Mucosa of rectum (tissue), 2 donors: ENCODE data around the gene CASP1.
"Not testable (repeated sequence)": the region's sequence is repeated elsewhere in the genome, so short reads cannot be mapped to it uniquely, and the experiment has no call there.

Experiments
- H3K27ac ChIP-seq, 2 donors: one replicate each; pipeline ENCODE4 v1.7.0; 2013; ENCODE audit warnings: inconsistent platforms in 2 of 2, low read depth in 2 of 2, low read length in 2 of 2
- H3K27me3 ChIP-seq, 2 donors: one replicate each; pipeline ENCODE4 v1.7.0; 2013; ENCODE audit warnings: low read length in 2 of 2; ENCODE audit not compliant: control insufficient read depth in 2 of 2, insufficient read depth in 2 of 2
- H3K36me3 ChIP-seq, 2 donors: one replicate each; pipeline ENCODE4 v1.7.0; 2013; ENCODE audit warnings: low read length in 2 of 2; ENCODE audit not compliant: control insufficient read depth in 2 of 2, insufficient read depth in 2 of 2
- H3K4me1 ChIP-seq, 2 donors: one replicate each; pipeline ENCODE4 v1.7.0; 2013; ENCODE audit warnings: low read length in 2 of 2, mild to moderate bottlenecking in 1 of 2; ENCODE audit not compliant: control insufficient read depth in 2 of 2, insufficient read depth in 2 of 2
- H3K4me3 ChIP-seq, 2 donors: one replicate each; pipeline ENCODE4 v1.7.0; 2013; ENCODE audit warnings: low read length in 2 of 2
- H3K9ac ChIP-seq, 2 donors: one replicate each; pipeline ENCODE4 v1.7.0; 2013; ENCODE audit warnings: low read length in 2 of 2, low read depth in 1 of 2, mild to moderate bottlenecking in 1 of 2
- H3K9me3 ChIP-seq, 2 donors: one replicate each; pipeline ENCODE4 v1.7.0; 2013; ENCODE audit warnings: low read length in 2 of 2; ENCODE audit not compliant: control insufficient read depth in 2 of 2
- donor health status: healthy.
- donor health status: Normal muscosa, but diverticular disease.

Gene CASP1

GRCh38 chr11:105045676-105046296 is 10.8 kb upstream of the CASP1 start:
- Histone ChIP-seq H3K27me3 (no peaks in the 10 kb centered on the region), H3K27ac (peak overlapping the region; percentile 56 to 69), H3K9me3 (no peaks in the 10 kb centered on the region), H3K36me3 (peaks cover 1 to 4% of the 10 kb centered on the region in 2 donors), H3K4me3 (peak overlapping the region; percentile 62 to 80), H3K4me1 (peaks cover 2 to 12% of the 10 kb centered on the region in 2 donors), H3K9ac (peak overlapping the region in 1 of 2 donors; percentile 69)

- not testable (repeated sequence) for H3K9me3 ChIP-seq, H3K27me3 ChIP-seq
- Histone ChIP-seq H3K36me3 (peaks cover 2 to 11% of the 10 kb centered on the region in 2 donors), H3K4me1 (peaks cover 2 to 12% of the 10 kb centered on the region in 2 donors), H3K27ac (peak within 1 kb of the TSS; percentile 56 to 69), H3K9ac (peak within 1 kb of the TSS; percentile 42 to 69), H3K4me3 (peak within 1 kb of the TSS; percentile 62 to 80)
Observed at GRCh38 chr11:105044557-105045524, 9.9 kb upstream of the CASP1 start, which contains the start of gene CARD16. CARD16 (minus strand) TSS chr11:105045335; CDS start chr11:105045297, 38 bp downstream.

DNA sequence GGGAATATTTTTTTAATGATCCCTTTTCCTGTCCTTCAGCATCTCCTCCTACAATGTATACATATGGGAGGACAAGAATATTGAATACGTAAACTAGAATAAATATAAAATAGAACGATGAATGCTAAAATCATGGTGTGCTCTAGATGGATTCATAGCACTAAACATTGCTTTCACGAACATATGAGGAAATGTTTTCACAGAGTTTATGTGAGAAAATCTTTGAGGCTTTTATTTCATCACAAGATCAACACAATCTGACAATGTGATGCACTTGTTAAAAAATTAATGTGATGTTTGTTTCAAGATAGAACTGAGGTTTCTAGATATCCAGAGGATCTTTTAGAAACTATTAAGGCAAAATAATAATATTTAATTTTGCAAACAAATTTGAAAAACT is 7.2 kb upstream of the CASP1 start:
- H3K27me3 ChIP-seq = no peaks in the 10 kb centered on the region
- no peak overlapping the region for H3K4me3 ChIP-seq
- H3K9me3 ChIP-seq = no peaks in the 10 kb centered on the region
- peaks cover 2 to 12% of the 10 kb centered on the region in 2 donors for H3K36me3 ChIP-seq
- no peak overlapping the region for H3K27ac ChIP-seq
- H3K4me1 ChIP-seq = peaks cover 2 to 12% of the 10 kb centered on the region in 2 donors
- no peak overlapping the region for H3K9ac ChIP-seq

DNA sequence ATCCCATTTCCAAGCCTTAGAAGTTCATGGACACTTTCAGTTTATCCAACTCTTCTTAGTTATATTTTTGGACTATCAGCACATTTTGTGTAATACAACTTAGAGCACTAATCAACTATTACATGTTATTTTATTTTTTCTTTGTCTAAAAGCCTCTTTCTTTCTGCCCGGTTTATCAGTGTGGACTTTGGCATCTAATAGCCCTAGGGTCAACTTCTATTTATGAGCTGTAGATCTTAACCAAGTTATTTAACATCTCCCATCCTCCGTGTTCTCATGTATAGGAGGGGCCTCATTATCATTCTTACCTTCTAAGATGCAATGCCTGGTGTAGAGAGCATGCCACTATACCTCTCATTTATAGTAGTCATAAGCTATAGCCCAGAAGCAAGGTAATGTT is 5.8 kb upstream of the CASP1 start:
- Histone ChIP-seq H3K27me3 (no peaks in the 10 kb centered on the region), H3K9ac (no peak overlapping the region), H3K4me3 (no peak overlapping the region), H3K4me1 (peaks cover 2 to 11% of the 10 kb centered on the region in 2 donors), H3K27ac (no peak overlapping the region), H3K36me3 (peaks cover 2 to 12% of the 10 kb centered on the region in 2 donors), H3K9me3 (no peaks in the 10 kb centered on the region)

- Histone ChIP-seq H3K9ac (peak overlapping the region; percentile 50 to 51), H3K27ac (peak overlapping the region; percentile 53 to 66), H3K36me3 (peaks cover 16% of the 10 kb centered on the region in 2 donors), H3K4me3 (peak overlapping the region; percentile 56 to 73)
- H3K27me3 ChIP-seq, H3K9me3 ChIP-seq, H3K4me1 ChIP-seq: not testable (repeated sequence)
Observed at GRCh38 chr11:105034388-105034787, 556 bp downstream of the CASP1 start.

DNA sequence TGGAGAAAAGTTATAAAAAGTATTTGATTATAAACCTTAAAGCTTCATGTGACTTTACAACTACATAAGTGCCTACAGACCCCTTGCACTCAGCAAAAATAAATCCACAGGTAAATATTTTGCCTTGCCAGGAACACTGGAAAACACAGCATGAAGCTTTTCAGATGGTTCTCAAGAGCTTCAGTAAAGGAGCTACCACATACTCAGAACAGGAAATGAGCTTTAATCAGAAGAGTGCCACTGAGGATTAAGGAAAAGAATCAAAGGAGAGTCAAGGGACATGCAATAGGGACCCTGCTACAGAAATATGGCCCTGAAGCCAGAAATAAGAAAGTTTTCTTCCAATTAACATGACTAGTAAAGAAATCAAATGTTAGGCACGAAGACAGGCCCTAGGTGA is 1.2 kb downstream of the CASP1 start:
- H3K27me3 ChIP-seq = no peaks in the 10 kb centered on the region
- H3K9ac ChIP-seq = peak overlapping the region in 1 of 2 donors; percentile 51
- H3K9me3 ChIP-seq = no peaks in the 10 kb centered on the region
- H3K4me3 ChIP-seq = peak overlapping the region; percentile 56 to 73
- peaks cover 17 to 22% of the 10 kb centered on the region in 2 donors for H3K36me3 ChIP-seq
- H3K4me1 ChIP-seq = peaks cover 0 to 3% of the 10 kb centered on the region in 2 donors
- H3K27ac ChIP-seq = peak overlapping the region; percentile 53 to 66

DNA sequence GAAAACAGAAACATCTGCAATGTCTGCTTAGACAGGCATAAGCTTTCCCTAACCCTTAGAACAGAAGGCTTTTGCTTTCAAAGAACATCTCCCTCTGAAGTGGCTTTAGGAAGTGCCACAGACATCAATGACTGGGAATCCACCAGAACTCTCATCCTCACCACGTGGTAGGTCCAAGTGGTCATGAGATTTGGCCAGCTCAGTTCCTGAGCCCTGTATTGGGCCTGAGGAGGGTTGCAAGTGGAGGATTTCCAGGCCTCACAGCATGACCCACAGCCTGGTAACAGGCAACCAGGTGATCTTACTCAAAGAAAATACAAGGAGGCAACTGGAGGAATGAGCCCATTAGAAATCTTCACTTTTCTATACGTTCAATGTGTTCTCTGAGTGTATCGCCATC is 1.6 kb downstream of the CASP1 start:
- Histone ChIP-seq H3K9ac (peak overlapping the region in 1 of 2 donors; percentile 51), H3K27ac (peak overlapping the region in 1 of 2 donors; percentile 25)

GRCh38 chr11:105032495-105032894 is 2.4 kb downstream of the CASP1 start:
- Histone ChIP-seq H3K9ac (no peak overlapping the region), H3K4me1 (peaks cover 0 to 6% of the 10 kb centered on the region in 2 donors), H3K9me3 (no peaks in the 10 kb centered on the region), H3K36me3 (peaks cover 17 to 25% of the 10 kb centered on the region in 2 donors), H3K4me3 (peak overlapping the region; percentile 25 to 73), H3K27me3 (no peaks in the 10 kb centered on the region), H3K27ac (no peak overlapping the region)

More for the DNA sequence above, 1.6 kb downstream of the CASP1 start:
- Histone ChIP-seq H3K9me3 (no peaks in the 10 kb centered on the region), H3K4me1 (peaks cover 0 to 3% of the 10 kb centered on the region in 2 donors), H3K36me3 (peaks cover 17 to 22% of the 10 kb centered on the region in 2 donors), H3K4me3 (peak overlapping the region; percentile 46 to 73), H3K27me3 (no peaks in the 10 kb centered on the region)

DNA sequence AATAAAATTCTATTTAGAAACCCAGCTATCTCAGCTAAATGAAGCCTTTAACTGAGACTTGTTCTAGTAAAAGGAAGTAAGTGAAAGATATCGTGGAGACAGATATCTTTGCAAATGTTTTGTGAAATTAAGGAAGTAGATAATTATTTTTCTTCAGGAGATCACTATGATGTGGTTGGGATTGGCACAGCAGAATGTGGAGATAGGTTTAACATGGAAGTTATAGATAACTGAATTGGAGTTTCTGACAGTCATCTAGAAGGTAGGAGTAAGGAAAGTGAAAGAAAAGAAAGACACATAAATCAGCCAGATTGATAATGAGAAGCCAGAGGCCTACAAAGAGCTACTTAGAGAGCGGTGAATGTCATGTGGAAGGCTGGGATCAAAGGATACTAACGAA is 7.3 kb downstream of the CASP1 start:
- Histone ChIP-seq H3K9ac (no peak overlapping the region), H3K9me3 (no peaks in the 10 kb centered on the region), H3K27ac (peak overlapping the region in 1 of 2 donors; percentile 16), H3K27me3 (no peaks in the 10 kb centered on the region), H3K4me1 (peaks cover 6 to 8% of the 10 kb centered on the region in 2 donors), H3K4me3 (no peak overlapping the region), H3K36me3 (peaks cover 27 to 29% of the 10 kb centered on the region in 2 donors)

GRCh38 chr11:105024394-105024793 is 10.6 kb downstream of the CASP1 start:
- Histone ChIP-seq H3K27ac (no peak overlapping the region), H3K4me1 (peaks cover 8 to 11% of the 10 kb centered on the region in 2 donors), H3K36me3 (peaks cover 11 to 13% of the 10 kb centered on the region in 2 donors), H3K9me3 (no peaks in the 10 kb centered on the region), H3K9ac (no peak overlapping the region), H3K27me3 (no peaks in the 10 kb centered on the region), H3K4me3 (no peak overlapping the region)
